Measurements from ENCODE around the gene LGALS8.
"Not testable (repeated sequence)": the region's sequence is repeated elsewhere in the genome, so short reads cannot be mapped to it uniquely, and the experiment has no call there.

Gene LGALS8

DNA sequence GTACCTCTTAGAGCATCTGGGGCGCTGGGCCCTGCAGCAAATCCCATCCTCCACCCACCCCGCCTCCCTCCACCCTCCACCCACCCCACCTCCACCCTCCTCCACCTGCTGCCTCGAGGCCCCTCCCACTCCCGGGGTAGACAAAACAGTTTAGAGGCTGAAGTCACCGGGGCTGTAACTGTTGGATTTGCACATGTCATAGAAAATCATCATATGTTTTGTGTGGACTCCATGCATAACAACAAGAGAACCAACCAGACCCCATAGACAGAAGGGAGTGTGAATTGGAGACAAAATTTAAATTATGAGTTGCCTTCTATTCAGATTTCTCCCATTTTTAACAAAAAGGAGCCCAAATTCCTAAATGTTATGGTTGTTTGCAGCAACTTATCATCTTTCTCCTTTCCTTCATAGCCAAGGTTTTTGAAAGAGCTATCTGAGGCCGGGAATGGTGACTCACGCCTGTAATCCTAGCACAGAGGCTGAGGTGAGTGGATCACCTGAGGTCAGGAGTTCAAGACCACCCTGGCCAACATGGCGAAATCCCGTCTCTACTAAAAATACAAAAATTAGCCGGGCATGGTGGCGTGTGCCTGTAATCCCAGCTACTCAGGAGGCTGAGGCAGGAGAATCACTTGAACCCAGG, 28.2 kb upstream of the LGALS8 start:
- no peak overlapping the region for H3K27ac Mint-ChIP-seq (ENCODE audit: low read depth)
- DNase-seq (ENCODE audit: low spot score in 2 of 2) (no peak), ATAC-seq (replicated peaks; ENCODE audit: extremely low read depth, poor library complexity, severe bottlenecking) (no peak)
- no peak overlapping the region for H3K4me3 Mint-ChIP-seq
- H3K9me3 Mint-ChIP-seq: no peaks in the 10 kb centered on the region
- peaks cover 1% of the 10 kb centered on the region for H3K36me3 Mint-ChIP-seq (ENCODE audit: insufficient read depth)
- peaks cover 35% of the 10 kb centered on the region for H3K27me3 Mint-ChIP-seq
- peaks cover 5% of the 10 kb centered on the region for H3K4me1 Mint-ChIP-seq

DNA sequence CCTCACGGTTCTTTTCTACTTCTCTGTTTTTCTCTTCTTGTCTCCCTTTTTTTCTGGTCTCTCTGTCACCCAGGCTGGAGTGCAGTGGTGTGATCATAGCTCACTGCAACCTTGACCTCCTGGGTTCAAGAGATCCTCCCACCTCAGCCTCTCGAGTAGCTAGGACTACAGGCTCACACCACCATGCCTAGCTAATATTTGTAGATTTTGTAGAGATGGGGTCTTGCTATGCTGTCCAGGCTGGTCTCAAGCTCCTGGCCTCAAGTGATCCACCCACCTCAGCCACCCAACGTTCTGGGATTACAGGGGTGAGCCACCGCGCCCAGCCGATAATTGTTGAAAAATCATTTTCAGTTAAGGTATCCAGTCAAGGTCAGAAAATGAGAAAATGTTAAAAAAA, 25.9 kb upstream of the LGALS8 start:
- Mint-ChIP-seq H3K4me1 (peaks cover 5% of the 10 kb centered on the region), H3K27ac (ENCODE audit: low read depth) (no peak overlapping the region), H3K27me3 (peaks cover 25% of the 10 kb centered on the region), H3K4me3 (no peak overlapping the region), H3K9me3 (no peaks in the 10 kb centered on the region), H3K36me3 (ENCODE audit: insufficient read depth) (no peaks in the 10 kb centered on the region)
- ATAC-seq (replicated peaks; ENCODE audit: extremely low read depth, poor library complexity, severe bottlenecking) (no peak), DNase-seq (ENCODE audit: low spot score in 2 of 2) (no peak)

DNA sequence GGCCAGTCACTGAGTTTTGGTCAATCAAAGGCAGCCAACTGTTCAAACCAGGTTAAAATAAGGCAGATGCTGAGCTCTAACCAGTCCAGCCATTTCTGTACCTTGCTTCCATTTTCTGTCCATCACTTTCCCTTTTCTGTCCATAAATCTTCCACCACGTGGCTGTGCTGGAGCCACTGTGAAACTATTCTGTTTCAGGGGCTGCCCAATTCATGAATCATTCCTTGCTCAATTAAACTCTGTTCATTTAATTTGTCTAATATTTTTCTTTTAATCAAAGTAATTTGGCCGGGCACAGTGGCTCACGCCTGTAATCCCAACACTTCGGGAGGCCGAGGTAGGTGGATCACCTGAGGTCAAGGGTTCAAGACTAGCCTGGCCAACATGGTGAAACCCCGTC, 22.7 kb upstream of the LGALS8 start:
- H3K9me3 Mint-ChIP-seq: no peaks in the 10 kb centered on the region
- peaks cover 21% of the 10 kb centered on the region for H3K27me3 Mint-ChIP-seq
- H3K27ac Mint-ChIP-seq (ENCODE audit: low read depth): no peak overlapping the region
- ATAC-seq (replicated peaks; ENCODE audit: extremely low read depth, poor library complexity, severe bottlenecking) (no peak), DNase-seq (ENCODE audit: low spot score in 2 of 2) (no peak)
- no peaks in the 10 kb centered on the region for H3K36me3 Mint-ChIP-seq (ENCODE audit: insufficient read depth)
- H3K4me3 Mint-ChIP-seq: no peak overlapping the region
- H3K4me1 Mint-ChIP-seq: peaks cover 9% of the 10 kb centered on the region

DNA sequence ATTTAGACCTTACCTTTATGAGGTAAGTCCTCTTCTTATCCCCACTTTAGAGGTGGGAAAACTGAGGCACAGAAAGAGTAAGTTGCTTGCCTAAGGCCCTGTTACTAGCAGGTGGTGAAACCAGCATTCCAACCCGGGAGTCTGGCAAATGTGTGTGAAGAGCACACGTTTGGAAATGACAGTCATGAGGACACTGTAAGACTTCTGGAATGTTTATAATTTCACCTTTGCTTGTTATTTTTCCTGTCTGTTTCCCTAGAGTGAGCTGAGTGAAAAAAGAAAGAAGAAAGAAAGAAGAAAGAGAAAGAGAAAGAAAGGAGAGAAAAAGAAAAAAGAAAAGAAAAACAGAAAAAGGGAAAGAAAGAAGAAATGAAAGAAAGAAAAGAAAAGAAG, 21.2 kb upstream of the LGALS8 start:
- DNase-seq (ENCODE audit: low spot score in 2 of 2): no peak
- Mint-ChIP-seq H3K4me1 (peaks cover 9% of the 10 kb centered on the region), H3K4me3 (no peak overlapping the region), H3K9me3 (no peaks in the 10 kb centered on the region), H3K36me3 (ENCODE audit: insufficient read depth) (no peaks in the 10 kb centered on the region), H3K27ac (ENCODE audit: low read depth) (no peak overlapping the region), H3K27me3 (peaks cover 13% of the 10 kb centered on the region)
- ATAC-seq (replicated peaks; ENCODE audit: extremely low read depth, poor library complexity, severe bottlenecking): no peak

DNA sequence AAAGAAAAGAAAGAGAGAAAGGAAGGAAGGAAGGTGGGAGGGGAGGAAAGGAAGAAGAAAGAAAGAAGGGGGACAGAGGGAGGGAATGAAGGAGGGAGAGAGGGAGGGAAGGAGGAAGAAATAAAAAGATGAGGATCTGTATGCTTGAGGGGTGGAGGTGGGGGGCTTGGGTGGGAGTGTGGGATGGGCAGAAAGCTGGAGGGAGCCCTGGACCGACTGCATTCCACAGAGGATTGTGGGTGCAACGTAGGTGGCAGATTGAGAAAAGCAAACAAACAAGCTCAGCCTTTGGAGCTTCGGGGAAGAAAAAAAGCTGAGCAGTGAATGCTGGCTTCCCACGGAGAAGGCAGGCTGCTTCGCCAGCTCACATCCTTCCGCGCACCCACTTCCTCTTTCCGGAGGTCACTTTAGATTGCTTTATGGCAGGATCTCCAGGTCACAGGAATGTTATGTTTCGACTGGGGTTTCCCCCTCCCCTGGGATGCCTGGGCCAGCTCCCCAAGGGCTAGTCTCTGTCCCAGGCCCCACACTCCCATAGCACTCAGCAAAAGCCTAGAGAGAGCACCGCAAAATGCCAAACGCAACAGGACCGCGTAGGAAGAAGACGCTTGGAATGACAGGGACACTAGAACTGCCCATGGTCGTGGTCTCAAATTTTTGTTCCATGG, 20.7 kb upstream of the LGALS8 start:
- ATAC-seq (replicated peaks; ENCODE audit: extremely low read depth, poor library complexity, severe bottlenecking): no peak

DNA sequence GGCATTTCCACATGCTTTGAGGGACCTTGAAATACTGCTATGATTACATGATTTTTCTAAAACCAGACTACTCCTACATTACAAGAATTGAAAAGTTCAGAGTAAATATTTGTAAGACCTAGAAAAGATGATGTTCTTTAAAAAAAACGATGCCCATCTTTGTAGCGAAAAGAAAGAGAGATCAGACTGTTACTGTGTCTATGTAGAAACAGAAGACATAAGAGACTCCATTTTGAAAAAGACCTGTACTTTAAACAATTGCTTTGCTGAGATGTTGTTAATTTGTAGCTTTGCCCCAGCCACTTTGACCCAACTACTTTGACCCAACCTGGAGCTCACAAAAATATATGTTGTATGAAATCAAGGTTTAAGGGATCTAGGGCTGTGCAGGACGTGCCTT, 19.4 kb upstream of the LGALS8 start:
- not testable (repeated sequence) for H3K4me3 Mint-ChIP-seq; H3K36me3 Mint-ChIP-seq (ENCODE audit: insufficient read depth); H3K27ac Mint-ChIP-seq (ENCODE audit: low read depth); H3K9me3 Mint-ChIP-seq; ATAC-seq (replicated peaks; ENCODE audit: extremely low read depth, poor library complexity, severe bottlenecking); H3K27me3 Mint-ChIP-seq; DNase-seq (ENCODE audit: low spot score in 2 of 2)
- H3K4me1 Mint-ChIP-seq: peaks cover 17% of the 10 kb centered on the region

More for the DNA sequence above, 20.7 kb upstream of the LGALS8 start:
- H3K27ac Mint-ChIP-seq (ENCODE audit: low read depth): no peak overlapping the region
- peaks cover 8% of the 10 kb centered on the region for H3K27me3 Mint-ChIP-seq
- no peaks in the 10 kb centered on the region for H3K36me3 Mint-ChIP-seq (ENCODE audit: insufficient read depth)
- H3K4me3 Mint-ChIP-seq: no peak overlapping the region
- H3K9me3 Mint-ChIP-seq: no peaks in the 10 kb centered on the region
- DNase-seq (ENCODE audit: low spot score in 2 of 2): no peak
- peaks cover 9% of the 10 kb centered on the region for H3K4me1 Mint-ChIP-seq

DNA sequence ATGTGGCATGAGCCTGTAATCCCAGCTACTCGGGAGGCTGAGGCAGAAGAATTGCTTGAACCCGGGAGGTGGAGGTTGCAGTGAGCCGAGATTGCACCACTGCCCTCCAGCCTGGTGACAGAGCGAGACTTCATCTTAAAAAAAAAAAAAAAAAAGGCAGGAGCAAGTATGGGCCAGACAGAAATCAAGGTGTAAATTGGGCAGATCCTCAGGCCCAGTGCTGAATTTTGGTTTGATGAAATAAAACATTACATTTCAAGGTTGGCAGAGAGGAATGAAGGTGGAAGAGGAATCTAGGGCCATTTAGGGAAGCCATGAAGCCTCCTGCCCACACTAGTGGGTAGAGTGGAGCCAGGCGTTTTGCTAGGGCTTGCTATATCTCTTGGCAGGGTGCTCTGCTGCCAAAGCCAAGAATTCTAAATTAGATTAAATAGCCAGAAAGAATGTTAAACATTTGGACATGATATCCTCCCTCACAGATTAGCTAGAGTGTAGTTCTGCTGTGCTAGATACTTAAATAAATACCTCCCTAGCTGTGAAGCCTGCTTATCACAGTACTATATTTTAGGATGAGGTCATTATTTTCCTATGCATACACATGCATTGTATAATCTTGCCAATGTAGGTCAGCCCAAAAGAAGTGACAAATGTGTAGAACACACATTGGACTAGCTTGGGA, 16.6 kb upstream of the LGALS8 start:
- Mint-ChIP-seq H3K4me3 (no peak overlapping the region), H3K27me3 (peaks cover 6% of the 10 kb centered on the region), H3K27ac (ENCODE audit: low read depth) (no peak overlapping the region), H3K4me1 (peaks cover 17% of the 10 kb centered on the region), H3K9me3 (no peaks in the 10 kb centered on the region), H3K36me3 (ENCODE audit: insufficient read depth) (peaks cover 1% of the 10 kb centered on the region)
- DNase-seq (ENCODE audit: low spot score in 2 of 2) (no peak), ATAC-seq (replicated peaks; ENCODE audit: extremely low read depth, poor library complexity, severe bottlenecking) (no peak)

DNA sequence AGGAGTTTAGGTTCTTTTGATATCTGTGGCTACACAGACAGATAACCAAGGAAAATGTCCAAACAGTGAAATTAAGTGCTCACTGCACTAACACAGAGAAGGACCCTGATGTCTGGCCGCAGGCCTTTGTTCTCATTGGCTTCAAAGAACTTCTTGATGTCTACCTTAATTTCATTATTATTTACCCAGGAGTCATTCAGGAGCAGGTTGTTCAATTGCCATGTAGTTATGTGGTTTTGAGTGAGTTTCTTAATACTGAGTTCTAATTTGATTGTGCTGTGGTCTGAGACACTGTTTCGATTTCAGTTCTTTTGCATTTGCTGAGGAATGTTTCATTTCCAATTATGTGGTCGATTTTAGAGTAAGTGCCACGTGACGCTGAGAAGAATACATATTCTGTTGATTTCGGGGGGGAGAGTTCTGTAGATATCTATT, 15.2 kb upstream of the LGALS8 start:
- DNase-seq (ENCODE audit: low spot score in 2 of 2) (no peak), ATAC-seq (replicated peaks; ENCODE audit: extremely low read depth, poor library complexity, severe bottlenecking) (no peak)
- H3K27ac Mint-ChIP-seq (ENCODE audit: low read depth): no peak overlapping the region
- H3K36me3 Mint-ChIP-seq (ENCODE audit: insufficient read depth): peaks cover 1% of the 10 kb centered on the region
- peaks cover 8% of the 10 kb centered on the region for H3K4me1 Mint-ChIP-seq
- no peaks in the 10 kb centered on the region for H3K27me3 Mint-ChIP-seq
- H3K9me3 Mint-ChIP-seq: no peaks in the 10 kb centered on the region
- H3K4me3 Mint-ChIP-seq: no peak overlapping the region

DNA sequence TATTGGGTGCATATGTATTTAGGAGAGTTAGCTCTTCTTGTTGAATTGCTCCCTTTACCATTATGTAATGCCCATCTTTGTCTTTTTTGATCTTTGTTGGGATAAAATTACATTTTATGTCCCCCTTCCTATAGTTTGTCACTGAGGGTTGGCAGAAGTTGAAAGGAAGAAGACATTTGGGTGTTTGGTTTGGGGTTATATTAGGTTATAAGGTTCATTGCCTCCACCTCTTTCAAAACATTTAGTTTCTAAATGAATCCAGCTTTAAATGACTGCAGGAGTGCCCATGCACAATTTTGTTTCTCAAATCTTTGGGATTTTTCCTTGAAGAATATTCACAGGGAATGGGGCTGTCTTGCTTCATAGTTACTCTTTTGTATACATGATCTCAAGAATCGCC, 14.6 kb upstream of the LGALS8 start:
- H3K4me1 Mint-ChIP-seq: peaks cover 8% of the 10 kb centered on the region
- H3K27ac Mint-ChIP-seq (ENCODE audit: low read depth): no peak overlapping the region

DNA sequence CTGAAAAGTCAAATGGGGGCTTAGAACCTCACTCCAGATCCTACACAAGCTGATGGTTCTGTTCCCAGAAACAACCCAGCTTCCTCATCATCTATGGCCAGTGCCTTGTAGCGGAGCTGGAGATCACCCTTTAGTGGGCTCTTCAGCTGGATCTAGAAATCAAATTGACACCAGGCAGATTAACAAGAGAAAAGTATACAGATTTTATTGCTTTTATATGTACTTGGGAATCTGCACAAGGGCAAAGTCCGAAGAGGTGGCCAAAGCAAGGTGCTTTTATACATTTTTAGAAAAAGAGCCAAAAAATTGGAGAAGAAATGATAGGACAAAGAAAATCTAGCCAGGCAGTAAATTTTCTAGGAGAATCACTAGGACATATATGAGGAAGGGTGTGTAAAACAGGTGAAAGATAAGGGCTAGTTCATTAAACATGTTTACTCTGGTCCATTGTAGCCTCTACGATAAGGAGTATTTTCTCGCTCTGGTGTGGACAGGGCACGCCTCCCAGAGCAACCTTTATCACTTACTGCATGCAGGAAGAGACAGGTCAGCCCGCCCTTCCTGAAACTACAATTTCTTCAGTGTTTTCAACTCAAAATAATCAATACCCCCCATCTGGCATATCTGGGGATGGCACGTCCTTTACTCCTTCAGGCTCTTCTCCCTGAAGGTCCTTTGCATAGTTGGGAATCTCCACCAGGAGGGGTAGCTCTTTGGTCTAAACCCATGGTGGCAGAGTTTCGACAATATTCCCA, 14.0 kb upstream of the LGALS8 start:
- no peaks in the 10 kb centered on the region for H3K27me3 Mint-ChIP-seq
- no peaks in the 10 kb centered on the region for H3K9me3 Mint-ChIP-seq
- no peak for ATAC-seq (replicated peaks; ENCODE audit: extremely low read depth, poor library complexity, severe bottlenecking)
- no peak for DNase-seq (ENCODE audit: low spot score in 2 of 2)
- peaks cover 8% of the 10 kb centered on the region for H3K4me1 Mint-ChIP-seq
- H3K36me3 Mint-ChIP-seq (ENCODE audit: insufficient read depth): peaks cover 1% of the 10 kb centered on the region
- H3K4me3 Mint-ChIP-seq: no peak overlapping the region
- H3K27ac Mint-ChIP-seq (ENCODE audit: low read depth): no peak overlapping the region

More for the DNA sequence above, 14.6 kb upstream of the LGALS8 start:
- Mint-ChIP-seq H3K27me3 (no peaks in the 10 kb centered on the region), H3K9me3 (no peaks in the 10 kb centered on the region), H3K4me3 (no peak overlapping the region), H3K36me3 (ENCODE audit: insufficient read depth) (peaks cover 1% of the 10 kb centered on the region)
- no peak for DNase-seq (ENCODE audit: low spot score in 2 of 2)
- no peak for ATAC-seq (replicated peaks; ENCODE audit: extremely low read depth, poor library complexity, severe bottlenecking)

DNA sequence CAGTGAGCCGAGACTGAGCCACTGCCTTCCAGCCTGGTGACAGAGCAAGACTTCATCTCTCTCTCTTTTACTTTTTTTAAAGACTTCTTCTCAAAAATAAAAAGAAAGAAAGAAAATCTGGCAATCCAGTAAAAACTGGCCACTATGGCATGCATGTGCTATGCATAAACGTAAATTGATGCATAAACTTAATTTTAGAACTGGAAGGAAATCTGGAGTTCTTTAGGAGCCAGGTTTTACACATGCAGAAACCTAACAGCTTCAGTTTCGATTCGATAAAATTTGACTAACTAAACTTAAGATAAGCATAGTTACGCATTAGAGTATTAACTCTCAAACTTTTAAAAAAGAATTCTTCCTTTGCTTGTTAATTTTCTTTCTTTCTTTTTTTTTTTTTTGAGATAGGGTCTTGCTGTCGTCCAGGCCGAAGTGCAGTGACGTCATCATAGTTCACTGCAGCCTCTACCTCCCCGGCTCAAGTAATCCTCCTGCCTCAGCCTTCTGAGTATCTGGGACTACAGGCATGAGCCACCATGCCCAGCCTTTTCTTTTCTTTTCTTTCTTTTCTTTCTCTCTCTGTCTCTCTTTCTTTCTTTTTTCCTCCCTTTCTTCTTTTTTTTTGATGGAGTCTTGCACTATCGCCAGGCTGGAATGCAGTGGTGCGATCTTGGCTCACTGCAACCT, 11.9 kb upstream of the LGALS8 start:
- peaks cover 17% of the 10 kb centered on the region for H3K4me1 Mint-ChIP-seq
- no peaks in the 10 kb centered on the region for H3K9me3 Mint-ChIP-seq
- no peak overlapping the region for H3K27ac Mint-ChIP-seq (ENCODE audit: low read depth)
- ATAC-seq (replicated peaks; ENCODE audit: extremely low read depth, poor library complexity, severe bottlenecking) (no peak), DNase-seq (ENCODE audit: low spot score in 2 of 2) (no peak)
- H3K27me3 Mint-ChIP-seq: no peaks in the 10 kb centered on the region
- H3K36me3 Mint-ChIP-seq (ENCODE audit: insufficient read depth): peaks cover 3% of the 10 kb centered on the region
- H3K4me3 Mint-ChIP-seq: no peak overlapping the region

Data from central memory CD8-positive, alpha-beta T cell (primary cell).